HG02973 (cell line): Measurements from ENCODE around the gene URI1.

Experiments
- ATAC-seq: cut with Tn5 transposase; IDR thresholded peaks from one replicate; pipeline ENCODE4 v1.9.1; 2021; ENCODE audit warnings: moderate library complexity; ENCODE audit not compliant: unreplicated experiment

URI1 gene

GRCh38 chr19:30053558-30053957, 111.5 kb downstream of the URI1 start:
- ATAC-seq, result no peak

DNA sequence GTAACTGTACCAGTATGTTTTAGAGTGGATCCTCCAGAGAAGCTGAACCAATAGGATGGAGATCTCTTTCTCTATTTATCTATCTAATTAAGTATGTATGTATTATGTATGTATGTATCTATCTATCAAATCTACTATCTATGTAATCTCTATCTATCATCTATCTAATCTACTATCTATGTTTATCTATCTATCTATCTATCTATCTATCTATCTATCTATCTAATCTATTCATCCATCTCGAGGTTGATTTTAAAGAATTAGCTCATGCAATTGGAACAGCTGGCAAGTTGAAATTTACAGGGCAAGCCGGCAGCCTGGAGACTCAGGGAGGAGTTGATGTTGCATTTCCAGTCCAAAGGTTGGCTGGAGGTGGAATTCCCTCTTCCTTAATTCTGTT, 112.2 kb downstream of the URI1 start:
- ATAC-seq, result no peak

DNA sequence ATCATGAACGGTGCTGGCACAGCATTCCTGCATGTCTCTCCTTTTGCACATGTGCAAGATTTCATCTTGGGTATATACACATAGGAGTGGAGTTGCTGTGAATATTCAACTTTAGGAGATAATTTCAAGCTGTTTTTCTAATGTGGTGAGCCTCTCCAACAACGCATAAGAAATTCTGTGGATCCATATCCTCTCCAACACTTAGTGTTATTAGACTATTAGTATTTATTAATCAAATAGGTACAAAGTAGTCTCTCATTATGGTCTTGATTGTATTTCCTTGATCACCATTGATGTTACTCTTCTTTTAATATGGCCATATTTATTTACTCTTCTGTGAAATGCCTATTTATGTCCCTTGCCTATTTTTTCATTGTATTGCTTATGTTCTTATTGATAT, 114.5 kb downstream of the URI1 start:
- no peak for ATAC-seq

- no peak for ATAC-seq
These were observed 117.9 kb downstream of the URI1 start for GRCh38 chr19:30059741-30060457.

DNA sequence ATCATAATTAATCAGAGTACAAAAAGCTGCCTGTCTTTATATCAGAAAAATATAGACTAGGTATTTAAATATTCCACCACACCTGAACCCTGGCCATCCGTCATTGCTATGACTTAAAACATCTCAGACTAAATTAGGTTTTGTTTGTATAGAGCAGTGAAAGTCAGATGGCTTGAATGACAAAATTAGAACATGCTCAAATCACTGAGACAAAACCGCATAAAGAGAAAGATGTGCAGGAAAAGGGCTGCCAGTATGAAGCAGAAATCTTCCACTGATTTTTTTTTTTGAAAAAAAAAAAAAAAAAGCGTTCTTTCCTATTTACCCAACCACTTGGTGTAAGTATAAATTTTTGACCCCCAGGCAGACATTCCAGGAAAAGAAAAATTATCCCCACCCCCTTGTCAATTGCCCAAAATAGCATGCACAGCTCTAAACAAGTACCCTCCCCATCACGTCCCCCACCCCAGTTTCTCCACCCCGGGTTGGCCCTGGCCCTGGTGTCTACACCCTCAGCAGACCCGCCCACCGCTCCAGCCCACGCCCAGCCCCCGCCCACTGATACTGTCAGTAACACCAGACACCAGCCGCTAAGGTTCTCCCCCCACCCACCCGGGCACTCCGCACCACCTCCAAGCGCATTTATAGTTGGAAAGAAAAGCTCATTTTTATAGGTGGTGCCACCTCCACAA, 118.6 kb downstream of the URI1 start:
- no peak for ATAC-seq

GRCh38 chr19:30061223-30062064, 119.4 kb downstream of the URI1 start:
- no peak for ATAC-seq

- ATAC-seq, result no peak
These were observed 120.2 kb downstream of the URI1 start for GRCh38 chr19:30062065-30062906.

DNA sequence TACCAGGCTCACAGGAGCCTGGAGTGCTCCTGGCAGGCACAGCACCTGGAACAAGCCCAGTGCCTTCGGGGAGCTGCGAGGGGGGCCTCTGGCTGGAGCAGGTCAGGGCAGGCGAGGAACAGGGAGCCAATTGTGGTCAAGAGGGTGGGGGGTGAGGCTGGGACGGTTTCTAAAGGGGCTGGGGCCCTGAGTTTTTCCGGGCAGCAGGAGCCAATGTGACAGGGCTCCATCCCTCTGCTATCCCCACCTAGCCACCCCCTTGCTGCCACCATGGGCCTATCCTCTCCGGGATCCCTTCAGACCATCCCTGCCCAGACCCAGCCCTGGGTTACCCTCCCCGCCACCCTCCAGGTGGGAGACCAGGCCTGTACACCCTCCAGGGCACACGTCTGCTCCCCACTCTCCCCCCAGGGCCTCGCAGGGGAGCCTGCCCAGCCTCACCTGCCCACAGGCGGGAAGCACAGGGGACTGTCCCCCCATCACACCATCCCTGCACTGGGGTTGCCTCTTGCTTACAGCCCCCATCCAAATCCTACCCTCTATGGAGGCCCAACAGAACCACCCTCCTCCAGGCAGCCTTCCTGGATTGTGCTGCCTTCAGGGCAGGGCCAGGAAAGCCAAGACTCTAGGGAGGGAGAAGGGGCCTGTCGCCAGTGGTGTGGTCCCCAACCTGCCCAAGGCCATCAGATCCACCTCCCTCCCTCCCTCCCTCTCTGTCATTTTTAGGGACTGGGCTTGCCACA, 121.0 kb downstream of the URI1 start:
- no peak for ATAC-seq

GRCh38 chr19:30063650-30064347, 121.8 kb downstream of the URI1 start:
- ATAC-seq, result no peak

DNA sequence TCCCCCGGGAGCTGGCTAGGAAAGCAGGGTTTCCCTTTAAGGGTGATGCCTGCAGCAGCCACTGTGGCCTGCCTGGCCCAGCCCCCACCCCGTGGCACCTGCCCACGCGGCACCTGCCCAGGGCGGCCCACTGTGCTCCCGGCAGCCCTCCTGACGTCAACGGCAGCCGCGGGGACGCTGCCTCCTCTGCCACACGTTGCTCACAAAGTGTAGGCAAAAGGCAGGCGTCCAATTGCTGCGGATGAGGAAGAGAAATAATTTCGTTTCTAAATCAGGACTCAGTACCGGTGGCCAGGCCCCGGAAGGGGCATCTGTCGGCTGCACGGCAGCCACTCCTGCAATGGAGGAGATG, 122.3 kb downstream of the URI1 start:
- no peak for ATAC-seq

DNA sequence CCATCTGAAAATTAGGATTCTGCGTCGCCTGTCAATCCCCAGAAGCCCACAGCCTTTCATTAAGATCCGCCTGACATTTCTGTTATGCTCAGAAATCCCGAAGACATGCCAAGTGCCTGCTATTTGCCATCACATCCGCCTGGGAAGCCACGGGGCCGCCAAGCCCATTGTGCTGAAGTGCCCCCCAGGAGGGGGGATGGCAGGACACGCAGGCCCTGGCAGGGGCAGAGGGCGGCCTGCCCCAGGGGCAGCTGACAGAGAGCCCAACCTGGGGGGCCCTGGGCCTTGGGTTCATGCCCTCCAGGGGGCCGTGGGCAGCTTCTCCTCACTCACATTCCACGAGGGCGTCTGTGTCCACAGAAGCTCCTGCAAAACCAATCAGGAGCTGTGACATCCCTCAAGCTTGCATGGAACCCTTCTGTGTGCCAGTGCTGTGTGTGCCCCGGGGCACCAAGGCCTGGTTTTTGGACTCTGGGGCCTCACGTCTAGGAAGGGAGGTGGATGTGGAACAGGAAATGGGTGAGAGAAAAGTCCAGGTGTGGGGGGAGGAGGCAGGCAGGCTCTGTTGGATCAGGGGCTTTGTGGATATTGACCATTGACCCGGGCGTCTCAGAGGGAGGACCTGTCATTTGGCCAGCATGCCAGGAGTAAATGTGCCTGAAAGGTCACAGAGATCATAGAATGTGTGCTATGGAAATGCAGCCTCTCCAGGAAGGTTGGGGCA, 122.9 kb downstream of the URI1 start:
- no peak for ATAC-seq

- ATAC-seq, result no peak
These were observed 123.9 kb downstream of the URI1 start for GRCh38 chr19:30065680-30066606.
